H1 (cell line): ENCODE measurements around the gene OR1M1. TPM values are rescaled to one million over a fixed set of nuclear protein-coding genes. Genes with fewer than 3 reads are reported as not detected.

Experiments
- ATF2 ChIP-seq: IDR thresholded peaks from 2 replicates; pipeline ENCODE4 v1.6.1; 2012; ENCODE audit warnings: low read length, inconsistent platforms
- CHD7 ChIP-seq: fragments of 300-600 bp; sonication (generic); IDR thresholded peaks from 2 replicates; pipeline ENCODE4 v1.7.1; 2012; ENCODE audit warnings: low read length, moderate library complexity, mild to moderate bottlenecking, inconsistent platforms; ENCODE audit not compliant: insufficient replicate concordance
- polyA plus RNA-seq, 7 experiments: library from polyadenylated mRNA; depleted of rRNA in 3 of 7; stranded (reverse) in 5 of 7; unstranded in 2 of 7; fragments of >200 nt in 5 of 7; fragments of 200-250 nt in 2 of 7; gene quantifications; 1 replicate in 5 of 7; 2 replicates in 1 of 7; 4 replicates in 1 of 7; pipeline versions ENCODE4 v1.2.1 to v1.2.3, GENCODE V29; 2011 to 2013; ENCODE audit warnings: missing spikeins in 2 of 7, mixed read lengths in 2 of 7
- total RNA-seq: library from RNA; stranded (reverse); fragmentation: NEBNext Ultra II Directional; extraction: Animal tissue kit (Norgen Biotek cat#: 25700); gene quantifications from 2 replicates; pipeline ENCODE4 v1.2.1, GENCODE V29; 2021

The OR1M1 gene
- total and polyA plus RNA-seq, 2 of the 8 experiments (the other 6 are each of a cell fraction or from before 2014, with no cell fraction given) = 0.12 TPM; not detected in 1

GRCh38 chr19:9144920-9145319 lies 58.1 kb downstream of the OR1M1 start (continued):
- no peak for TF ChIP-seq CHD7
- no peak for TF ChIP-seq ATF2
